ENCODE measurements around the gene TMCO4.

TMCO4 gene

GRCh38 chr1:19704247-19705113 is 95.2 kb downstream of the TMCO4 start (continued):
- TF ChIP-seq BCL6B (tag by site-specific recombination; IDR thresholded peaks at IDR 0.05) (peak; percentile 75; the same call in 1 of the 2 replicates), MEIS1 (CRISPR knock-in tag; IDR thresholded peaks at IDR 0.05; ENCODE audit: borderline replicate concordance) (no peak), ZNF10 (tag by site-specific recombination; IDR thresholded peaks at IDR 0.05) (no peak), ZNF354C (tag by site-specific recombination; IDR thresholded peaks at IDR 0.05; ENCODE audit: borderline replicate concordance, low read depth) (no peak), ZNF23 (tag by site-specific recombination; IDR thresholded peaks at IDR 0.05; ENCODE audit: borderline replicate concordance) (no peak), SP2 (tag by site-specific recombination; IDR thresholded peaks at IDR 0.05) (no peak), ZNF560 (tag by site-specific recombination; IDR thresholded peaks at IDR 0.05; ENCODE audit: borderline replicate concordance) (no peak), ZNF133 (tag by site-specific recombination; IDR thresholded peaks at IDR 0.05) (no peak), ZNF501 (tag by site-specific recombination; IDR thresholded peaks at IDR 0.05) (no peak), GLI4 (tag by site-specific recombination; IDR thresholded peaks at IDR 0.05) (no peak), ZFHX2 (tag by site-specific recombination; conservative IDR thresholded peaks at IDR 0.05) (no peak), ZBTB48 (tag by site-specific recombination; IDR thresholded peaks at IDR 0.05) (no peak), SP7 (tag by site-specific recombination; IDR thresholded peaks at IDR 0.05) (no peak), ZNF16 (tag by site-specific recombination; IDR thresholded peaks at IDR 0.05; ENCODE audit: low read depth) (no peak), ZFP41 (tag by site-specific recombination; IDR thresholded peaks at IDR 0.05; ENCODE audit: borderline replicate concordance) (no peak), ZBTB8A (tag by site-specific recombination; IDR thresholded peaks at IDR 0.05) (no peak), ZSCAN4 (tag by site-specific recombination; IDR thresholded peaks at IDR 0.05) (no peak)
- TF ChIP-seq, protein P1, sequence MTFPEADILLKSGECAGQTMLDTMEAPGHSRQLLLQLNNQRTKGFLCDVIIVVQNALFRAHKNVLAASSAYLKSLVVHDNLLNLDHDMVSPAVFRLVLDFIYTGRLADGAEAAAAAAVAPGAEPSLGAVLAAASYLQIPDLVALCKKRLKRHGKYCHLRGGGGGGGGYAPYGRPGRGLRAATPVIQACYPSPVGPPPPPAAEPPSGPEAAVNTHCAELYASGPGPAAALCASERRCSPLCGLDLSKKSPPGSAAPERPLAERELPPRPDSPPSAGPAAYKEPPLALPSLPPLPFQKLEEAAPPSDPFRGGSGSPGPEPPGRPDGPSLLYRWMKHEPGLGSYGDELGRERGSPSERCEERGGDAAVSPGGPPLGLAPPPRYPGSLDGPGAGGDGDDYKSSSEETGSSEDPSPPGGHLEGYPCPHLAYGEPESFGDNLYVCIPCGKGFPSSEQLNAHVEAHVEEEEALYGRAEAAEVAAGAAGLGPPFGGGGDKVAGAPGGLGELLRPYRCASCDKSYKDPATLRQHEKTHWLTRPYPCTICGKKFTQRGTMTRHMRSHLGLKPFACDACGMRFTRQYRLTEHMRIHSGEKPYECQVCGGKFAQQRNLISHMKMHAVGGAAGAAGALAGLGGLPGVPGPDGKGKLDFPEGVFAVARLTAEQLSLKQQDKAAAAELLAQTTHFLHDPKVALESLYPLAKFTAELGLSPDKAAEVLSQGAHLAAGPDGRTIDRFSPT (tag by site-specific recombination; IDR thresholded peaks at IDR 0.05): no peak

GRCh38 chr1:19703280-19703679 is 96.4 kb downstream of the TMCO4 start:
- POLR2A ChIA-PET: no interaction called here
- CTCF ChIA-PET: interaction anchor here (0.6 to 9.5 kb wide), 10 partner anchors 8 to 1429 kb away, joined by 3 to 140 read pairs (median 6); partner anchors contain the start of gene HTR6
- H3K9me3 ChIP-seq (ENCODE audit: control insufficient read depth, insufficient read depth, low read depth, low read length): no peaks in the 10 kb centered on the region
- H3K27ac ChIP-seq (ENCODE audit: extremely low read depth, low read depth, low read length): no peak overlapping the region
- no peak overlapping the region for H3K4me3 ChIP-seq (ENCODE audit: low read depth, low read length)
- H3K36me3 ChIP-seq (ENCODE audit: control insufficient read depth in 2 of 2, insufficient read depth in 1 of 2, low read length in 2 of 2): no peaks in the 10 kb centered on the region
- no peaks in the 10 kb centered on the region for H3K4me1 ChIP-seq (ENCODE audit: control insufficient read depth, insufficient read depth, low read length)
- TF ChIP-seq, protein P2, sequence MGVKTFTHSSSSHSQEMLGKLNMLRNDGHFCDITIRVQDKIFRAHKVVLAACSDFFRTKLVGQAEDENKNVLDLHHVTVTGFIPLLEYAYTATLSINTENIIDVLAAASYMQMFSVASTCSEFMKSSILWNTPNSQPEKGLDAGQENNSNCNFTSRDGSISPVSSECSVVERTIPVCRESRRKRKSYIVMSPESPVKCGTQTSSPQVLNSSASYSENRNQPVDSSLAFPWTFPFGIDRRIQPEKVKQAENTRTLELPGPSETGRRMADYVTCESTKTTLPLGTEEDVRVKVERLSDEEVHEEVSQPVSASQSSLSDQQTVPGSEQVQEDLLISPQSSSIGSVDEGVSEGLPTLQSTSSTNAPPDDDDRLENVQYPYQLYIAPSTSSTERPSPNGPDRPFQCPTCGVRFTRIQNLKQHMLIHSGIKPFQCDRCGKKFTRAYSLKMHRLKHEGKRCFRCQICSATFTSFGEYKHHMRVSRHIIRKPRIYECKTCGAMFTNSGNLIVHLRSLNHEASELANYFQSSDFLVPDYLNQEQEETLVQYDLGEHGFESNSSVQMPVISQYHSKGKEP (tag by site-specific recombination; IDR thresholded peaks at IDR 0.05): no peak
- TF ChIP-seq ZFP69B (tag by site-specific recombination; IDR thresholded peaks at IDR 0.05) (no peak), ZNF366 (tag by site-specific recombination; conservative IDR thresholded peaks at IDR 0.05) (peak; percentile 64), ZIC2 (tag by site-specific recombination; IDR thresholded peaks at IDR 0.05) (0 out of 2 replicates have a peak, but pooled peaks have one; percentile 8), RBAK (tag by site-specific recombination; IDR thresholded peaks at IDR 0.05) (no peak), CTCF (tag by site-specific recombination; IDR thresholded peaks at IDR 0.05) (peak; percentile 31; the same call in 1 of the 2 replicates), PRDM1 (tag by site-specific recombination; IDR thresholded peaks at IDR 0.05) (peak; percentile 49; the same call in 1 of the 2 replicates), ZNF473 (tag by site-specific recombination; IDR thresholded peaks at IDR 0.05) (no peak), ZFP3 (tag by site-specific recombination; IDR thresholded peaks at IDR 0.05; ENCODE audit: low read depth) (no peak), ZNF785 (tag by site-specific recombination; IDR thresholded peaks at IDR 0.05) (no peak)
